Stimulated activated CD8-positive, alpha-beta memory T cell treated with anti-CD3 and anti-CD28 coated beads, Interleukin-15, amount 100 ng/mL, for 1 hour (primary cell): ENCODE measurements around the gene NFATC2.

Experiments used
- DNase-seq: peaks from one replicate; pipeline ENCODE4 v3.0.0-alpha.2; 2020; ENCODE audit warnings: low read depth

Gene NFATC2

GRCh38 chr20:51412333-51412871 is 130.1 kb downstream of the NFATC2 start:
- DNase-seq: no peak

- DNase-seq: no peak
Measured at GRCh38 chr20:51411870-51412269, 130.6 kb downstream of the NFATC2 start.

GRCh38 chr20:51410586-51411325 is 131.8 kb downstream of the NFATC2 start:
- DNase-seq: no peak

GRCh38 chr20:51409192-51409880 is 133.2 kb downstream of the NFATC2 start:
- no peak for DNase-seq

- peak; percentile 60 for DNase-seq
Measured at GRCh38 chr20:51404297-51405060, 138.0 kb downstream of the NFATC2 start.

- DNase-seq: no peak
Measured at GRCh38 chr20:51403466-51404220, 138.9 kb downstream of the NFATC2 start.

- DNase-seq: peak; percentile 27
Measured at GRCh38 chr20:51402201-51402600, 140.3 kb downstream of the NFATC2 start.

GRCh38 chr20:51401496-51401895 is 141.0 kb downstream of the NFATC2 start:
- DNase-seq: no peak

- peak; percentile 26 for DNase-seq
Measured at GRCh38 chr20:51400051-51400926, 142.2 kb downstream of the NFATC2 start.

GRCh38 chr20:51399006-51399890 is 143.3 kb downstream of the NFATC2 start:
- no peak for DNase-seq

- DNase-seq: no peak
Measured at GRCh38 chr20:51398552-51398951, 144.0 kb downstream of the NFATC2 start.

GRCh38 chr20:51398083-51398482 is 144.4 kb downstream of the NFATC2 start:
- no peak for DNase-seq

- no peak for DNase-seq
Measured at GRCh38 chr20:51397137-51397536, 145.4 kb downstream of the NFATC2 start.

- no peak for DNase-seq
Measured at GRCh38 chr20:51396365-51396909, 146.1 kb downstream of the NFATC2 start.

- no peak for DNase-seq
Measured at GRCh38 chr20:51394706-51395105, 147.8 kb downstream of the NFATC2 start.

GRCh38 chr20:51393571-51393970 is 148.9 kb downstream of the NFATC2 start:
- no peak for DNase-seq

- DNase-seq: no peak
Measured at GRCh38 chr20:51392614-51393186, 149.8 kb downstream of the NFATC2 start.

GRCh38 chr20:51391926-51392325 is 150.6 kb downstream of the NFATC2 start:
- no peak for DNase-seq
